HepG2 (cell line): Measurements from ENCODE around the gene SHISA5. TPM values are rescaled to one million over a fixed set of nuclear protein-coding genes. Genes with fewer than 3 reads are reported as not detected.

Source experiments
- CCAR2 ChIP-seq: fragments of 200-400 bp; formaldehyde crosslinking; optimal IDR thresholded peaks from 2 replicates; pipeline ENCODE3; 2018; ENCODE audit warnings: low read depth, mild to moderate bottlenecking, low read length, moderate library complexity
- CHD4 ChIP-seq: fragments of 200-600 bp; sonication (generic); IDR thresholded peaks from 2 replicates; pipeline ENCODE4 v1.7.0; 2017; ENCODE audit warnings: mild to moderate bottlenecking, low read length, borderline replicate concordance
- DMAP1 ChIP-seq: IDR thresholded peaks from 2 replicates; pipeline ENCODE4 v1.6.1; 2016
- GTF3A ChIP-seq: sonication (generic); formaldehyde crosslinking; conservative IDR thresholded peaks from 2 replicates; pipeline ENCODE4 v1.4.0; 2020; ENCODE audit warnings: mild to moderate bottlenecking, missing genetic modification reagents
- NCOA5 ChIP-seq: sonication (generic); formaldehyde crosslinking; IDR thresholded peaks from 2 replicates; pipeline ENCODE4 v1.4.0; 2020; ENCODE audit warnings: missing genetic modification reagents
- RNF2 ChIP-seq: fragments of 450-650 bp; conservative IDR thresholded peaks from 2 replicates; pipeline ENCODE4 v1.6.1; 2016; ENCODE audit warnings: low read depth
- SATB2 ChIP-seq: sonication (generic); formaldehyde crosslinking; IDR thresholded peaks from 2 replicates; pipeline ENCODE4 v1.5.0; 2020; ENCODE audit warnings: missing genetic modification reagents
- SMYD3 ChIP-seq: sonication (generic); formaldehyde crosslinking; IDR thresholded peaks from 2 replicates; pipeline ENCODE4 v1.8.1; 2023; ENCODE audit warnings: mild to moderate bottlenecking, missing genetic modification reagents
- SRSF4 ChIP-seq: fragments of 200-400 bp; formaldehyde crosslinking; IDR thresholded peaks from one replicate; pipeline ENCODE4 v1.6.1; 2018; ENCODE audit warnings: mild to moderate bottlenecking, low read depth, low read length, moderate library complexity; ENCODE audit not compliant: poor library complexity, severe bottlenecking
- THYN1 ChIP-seq: sonication (generic); formaldehyde crosslinking; IDR thresholded peaks from 2 replicates; pipeline ENCODE4 v1.8.1; 2023; ENCODE audit warnings: low read depth, mild to moderate bottlenecking, moderate library complexity, missing genetic modification reagents, borderline replicate concordance
- ZNF556 ChIP-seq: sonication (generic); formaldehyde crosslinking; IDR thresholded peaks from 2 replicates; pipeline ENCODE4 v1.4.0; 2020; ENCODE audit warnings: mild to moderate bottlenecking, missing genetic modification reagents, borderline replicate concordance
- ZNF570 ChIP-seq: sonication (generic); formaldehyde crosslinking; IDR thresholded peaks from 2 replicates; pipeline ENCODE4 v1.4.0; 2020; ENCODE audit warnings: mild to moderate bottlenecking, missing genetic modification reagents, borderline replicate concordance
- ZSCAN25 ChIP-seq: sonication (generic); formaldehyde crosslinking; IDR thresholded peaks from 2 replicates; pipeline ENCODE4 v1.8.0; 2022; ENCODE audit warnings: mild to moderate bottlenecking, missing genetic modification reagents
- polyA plus RNA-seq, 8 experiments: library from polyadenylated mRNA; depleted of rRNA in 3 of 8; stranded (reverse) in 7 of 8; unstranded in 1 of 8; fragments of >200 nt; fragmentation: Illumina TruSeq in 4 of 8; extraction: Trizol in 4 of 8; gene quantifications; 2 replicates each; pipeline versions ENCODE4 v1.2.1 to v1.2.3, GENCODE V29; 2011 to 2016; ENCODE audit warnings: low read depth in 4 of 8, missing spikeins in 1 of 8, mixed read lengths in 1 of 8; ENCODE audit not compliant: insufficient read depth in 1 of 8
- total RNA-seq, 5 experiments: library from RNA; depleted of rRNA; stranded (reverse); fragments of >200 nt; fragmentation: Illumina TruSeq; extraction: Trizol; gene quantifications; 2 replicates each; pipeline ENCODE4 v1.2.3, GENCODE V29; 2016; ENCODE audit warnings: low read depth in 1 of 5
- TF ChIP-seq, protein P1 (sequence below): sonication (generic); formaldehyde crosslinking; IDR thresholded peaks from 2 replicates; pipeline ENCODE4 v1.4.0; 2020; ENCODE audit warnings: missing genetic modification reagents, mild to moderate bottlenecking, borderline replicate concordance
- TF ChIP-seq, protein P2 (sequence below): sonication (generic); formaldehyde crosslinking; IDR thresholded peaks from 2 replicates; pipeline ENCODE4 v1.9.0; 2021; ENCODE audit warnings: missing genetic modification reagents, mild to moderate bottlenecking, borderline replicate concordance
- TF ChIP-seq, protein P3 (sequence below): sonication (generic); formaldehyde crosslinking; IDR thresholded peaks from 2 replicates; pipeline ENCODE4 v1.5.0; 2020; ENCODE audit warnings: mild to moderate bottlenecking, missing genetic modification reagents
- TF ChIP-seq, protein P4 (sequence below): sonication (generic); formaldehyde crosslinking; IDR thresholded peaks from 2 replicates; pipeline ENCODE4 v1.8.0; 2022; ENCODE audit warnings: mild to moderate bottlenecking, missing genetic modification reagents
- TF ChIP-seq, protein P5 (sequence below): sonication (generic); formaldehyde crosslinking; IDR thresholded peaks from 2 replicates; pipeline ENCODE4 v1.9.0; 2021; ENCODE audit warnings: missing genetic modification reagents, borderline replicate concordance
- TF ChIP-seq, protein P6 (sequence below): sonication (generic); formaldehyde crosslinking; IDR thresholded peaks from 2 replicates; pipeline ENCODE4 v1.5.1; 2020; ENCODE audit warnings: missing genetic modification reagents, mild to moderate bottlenecking, borderline replicate concordance

SHISA5 gene
- total and polyA plus RNA-seq, 2 of the 13 experiments (the other 11 are each of a cell fraction or from before 2014, with no cell fraction given) = 75.8 to 91.4 TPM

DNA sequence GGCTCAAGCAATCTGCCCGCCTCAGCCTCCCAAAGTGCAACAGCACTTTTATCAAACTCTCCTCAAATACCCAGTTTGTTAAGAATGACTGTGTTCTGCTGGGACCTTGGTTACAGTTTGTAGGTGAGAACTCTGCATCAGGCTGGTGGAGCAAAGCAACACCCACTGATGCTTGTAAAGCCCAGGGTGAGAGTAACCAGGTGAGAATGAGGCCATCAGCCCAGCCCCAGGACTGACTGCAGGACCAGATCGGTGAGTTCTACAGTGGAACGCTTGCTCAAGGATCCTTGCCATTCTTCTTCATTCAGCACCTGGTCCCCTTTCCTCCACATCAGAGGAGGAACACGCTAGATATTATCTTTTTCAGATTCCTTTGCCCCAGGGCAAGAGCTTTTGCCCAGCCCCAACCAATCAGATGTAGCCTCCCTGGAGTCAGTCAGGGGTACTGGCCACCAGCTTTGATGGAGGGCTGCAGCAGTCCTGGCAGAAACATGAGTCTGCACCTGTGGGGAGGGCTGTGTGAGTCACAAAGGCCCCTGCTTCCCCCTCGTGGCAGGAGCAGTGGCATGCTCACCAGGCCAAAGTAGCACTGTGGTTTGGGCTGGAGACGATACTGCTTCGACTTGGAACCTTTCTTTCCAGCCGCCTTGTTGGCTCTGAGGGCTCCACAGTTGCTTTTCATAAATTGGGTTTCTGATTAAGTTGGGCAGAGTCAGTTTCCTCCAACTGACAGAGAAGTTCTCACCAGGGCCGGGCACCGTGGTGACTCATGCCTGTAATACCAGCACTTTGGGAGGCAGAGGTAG is 3.5 kb upstream of the SHISA5 start (continued):
- TF ChIP-seq GTF3A (CRISPR knock-in tag) (no peak), SATB2 (CRISPR knock-in tag) (no peak), DMAP1 (CRISPR knock-in tag) (no peak), ZSCAN25 (CRISPR knock-in tag) (no peak), ZNF556 (CRISPR knock-in tag) (no peak), SRSF4 (no peak), CCAR2 (no peak), CHD4 (no peak), NCOA5 (CRISPR knock-in tag) (no peak), ZNF570 (CRISPR knock-in tag) (no peak), SMYD3 (CRISPR knock-in tag) (no peak), THYN1 (CRISPR knock-in tag) (no peak), RNF2 (no peak)
- TF ChIP-seq, protein P1, sequence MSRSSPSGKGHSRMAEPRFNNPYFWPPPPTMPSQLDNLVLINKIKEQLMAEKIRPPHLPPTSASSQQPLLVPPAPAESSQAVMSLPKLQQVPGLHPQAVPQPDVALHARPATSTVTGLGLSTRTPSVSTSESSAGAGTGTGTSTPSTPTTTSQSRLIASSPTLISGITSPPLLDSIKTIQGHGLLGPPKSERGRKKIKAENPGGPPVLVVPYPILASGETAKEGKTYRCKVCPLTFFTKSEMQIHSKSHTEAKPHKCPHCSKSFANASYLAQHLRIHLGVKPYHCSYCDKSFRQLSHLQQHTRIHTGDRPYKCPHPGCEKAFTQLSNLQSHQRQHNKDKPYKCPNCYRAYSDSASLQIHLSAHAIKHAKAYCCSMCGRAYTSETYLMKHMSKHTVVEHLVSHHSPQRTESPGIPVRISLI (CRISPR knock-in tag) = 0 out of 2 replicates have a peak, but pooled peaks have one; percentile 15
- TF ChIP-seq, protein P2, sequence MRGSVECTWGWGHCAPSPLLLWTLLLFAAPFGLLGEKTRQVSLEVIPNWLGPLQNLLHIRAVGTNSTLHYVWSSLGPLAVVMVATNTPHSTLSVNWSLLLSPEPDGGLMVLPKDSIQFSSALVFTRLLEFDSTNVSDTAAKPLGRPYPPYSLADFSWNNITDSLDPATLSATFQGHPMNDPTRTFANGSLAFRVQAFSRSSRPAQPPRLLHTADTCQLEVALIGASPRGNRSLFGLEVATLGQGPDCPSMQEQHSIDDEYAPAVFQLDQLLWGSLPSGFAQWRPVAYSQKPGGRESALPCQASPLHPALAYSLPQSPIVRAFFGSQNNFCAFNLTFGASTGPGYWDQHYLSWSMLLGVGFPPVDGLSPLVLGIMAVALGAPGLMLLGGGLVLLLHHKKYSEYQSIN = no peak
- TF ChIP-seq, protein P3, sequence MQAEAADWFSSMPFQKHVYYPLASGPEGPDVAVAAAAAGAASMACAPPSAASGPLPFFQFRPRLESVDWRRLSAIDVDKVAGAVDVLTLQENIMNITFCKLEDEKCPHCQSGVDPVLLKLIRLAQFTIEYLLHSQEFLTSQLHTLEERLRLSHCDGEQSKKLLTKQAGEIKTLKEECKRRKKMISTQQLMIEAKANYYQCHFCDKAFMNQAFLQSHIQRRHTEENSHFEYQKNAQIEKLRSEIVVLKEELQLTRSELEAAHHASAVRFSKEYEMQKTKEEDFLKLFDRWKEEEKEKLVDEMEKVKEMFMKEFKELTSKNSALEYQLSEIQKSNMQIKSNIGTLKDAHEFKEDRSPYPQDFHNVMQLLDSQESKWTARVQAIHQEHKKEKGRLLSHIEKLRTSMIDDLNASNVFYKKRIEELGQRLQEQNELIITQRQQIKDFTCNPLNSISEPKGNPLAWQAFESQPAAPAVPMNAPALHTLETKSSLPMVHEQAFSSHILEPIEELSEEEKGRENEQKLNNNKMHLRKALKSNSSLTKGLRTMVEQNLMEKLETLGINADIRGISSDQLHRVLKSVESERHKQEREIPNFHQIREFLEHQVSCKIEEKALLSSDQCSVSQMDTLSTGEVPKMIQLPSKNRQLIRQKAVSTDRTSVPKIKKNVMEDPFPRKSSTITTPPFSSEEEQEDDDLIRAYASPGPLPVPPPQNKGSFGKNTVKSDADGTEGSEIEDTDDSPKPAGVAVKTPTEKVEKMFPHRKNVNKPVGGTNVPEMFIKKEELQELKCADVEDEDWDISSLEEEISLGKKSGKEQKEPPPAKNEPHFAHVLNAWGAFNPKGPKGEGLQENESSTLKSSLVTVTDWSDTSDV = no peak
- TF ChIP-seq, protein P4, sequence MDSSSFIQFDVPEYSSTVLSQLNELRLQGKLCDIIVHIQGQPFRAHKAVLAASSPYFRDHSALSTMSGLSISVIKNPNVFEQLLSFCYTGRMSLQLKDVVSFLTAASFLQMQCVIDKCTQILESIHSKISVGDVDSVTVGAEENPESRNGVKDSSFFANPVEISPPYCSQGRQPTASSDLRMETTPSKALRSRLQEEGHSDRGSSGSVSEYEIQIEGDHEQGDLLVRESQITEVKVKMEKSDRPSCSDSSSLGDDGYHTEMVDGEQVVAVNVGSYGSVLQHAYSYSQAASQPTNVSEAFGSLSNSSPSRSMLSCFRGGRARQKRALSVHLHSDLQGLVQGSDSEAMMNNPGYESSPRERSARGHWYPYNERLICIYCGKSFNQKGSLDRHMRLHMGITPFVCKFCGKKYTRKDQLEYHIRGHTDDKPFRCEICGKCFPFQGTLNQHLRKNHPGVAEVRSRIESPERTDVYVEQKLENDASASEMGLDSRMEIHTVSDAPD (CRISPR knock-in tag) = no peak
- TF ChIP-seq, protein P5, sequence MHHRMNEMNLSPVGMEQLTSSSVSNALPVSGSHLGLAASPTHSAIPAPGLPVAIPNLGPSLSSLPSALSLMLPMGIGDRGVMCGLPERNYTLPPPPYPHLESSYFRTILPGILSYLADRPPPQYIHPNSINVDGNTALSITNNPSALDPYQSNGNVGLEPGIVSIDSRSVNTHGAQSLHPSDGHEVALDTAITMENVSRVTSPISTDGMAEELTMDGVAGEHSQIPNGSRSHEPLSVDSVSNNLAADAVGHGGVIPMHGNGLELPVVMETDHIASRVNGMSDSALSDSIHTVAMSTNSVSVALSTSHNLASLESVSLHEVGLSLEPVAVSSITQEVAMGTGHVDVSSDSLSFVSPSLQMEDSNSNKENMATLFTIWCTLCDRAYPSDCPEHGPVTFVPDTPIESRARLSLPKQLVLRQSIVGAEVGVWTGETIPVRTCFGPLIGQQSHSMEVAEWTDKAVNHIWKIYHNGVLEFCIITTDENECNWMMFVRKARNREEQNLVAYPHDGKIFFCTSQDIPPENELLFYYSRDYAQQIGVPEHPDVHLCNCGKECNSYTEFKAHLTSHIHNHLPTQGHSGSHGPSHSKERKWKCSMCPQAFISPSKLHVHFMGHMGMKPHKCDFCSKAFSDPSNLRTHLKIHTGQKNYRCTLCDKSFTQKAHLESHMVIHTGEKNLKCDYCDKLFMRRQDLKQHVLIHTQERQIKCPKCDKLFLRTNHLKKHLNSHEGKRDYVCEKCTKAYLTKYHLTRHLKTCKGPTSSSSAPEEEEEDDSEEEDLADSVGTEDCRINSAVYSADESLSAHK = no peak
- TF ChIP-seq, protein P6, sequence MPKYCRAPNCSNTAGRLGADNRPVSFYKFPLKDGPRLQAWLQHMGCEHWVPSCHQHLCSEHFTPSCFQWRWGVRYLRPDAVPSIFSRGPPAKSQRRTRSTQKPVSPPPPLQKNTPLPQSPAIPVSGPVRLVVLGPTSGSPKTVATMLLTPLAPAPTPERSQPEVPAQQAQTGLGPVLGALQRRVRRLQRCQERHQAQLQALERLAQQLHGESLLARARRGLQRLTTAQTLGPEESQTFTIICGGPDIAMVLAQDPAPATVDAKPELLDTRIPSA = no peak
